SU-DHL-6 (cell line): ENCODE measurements around the gene NOTCH3.

Source experiments
- CTCF ChIP-seq: fragments of 200-600 bp; sonication (generic); IDR thresholded peaks from one replicate; pipeline ENCODE4 v1.5.1; 2017; ENCODE audit warnings: antibody characterized with exemption, mild to moderate bottlenecking, low read length, moderate library complexity; ENCODE audit not compliant: insufficient read depth, poor library complexity, severe bottlenecking
- EZH2phosphoT487 ChIP-seq: fragments of 200-600 bp; sonication (generic), shearing (Covaris generic); conservative IDR thresholded peaks from 2 replicates; pipeline ENCODE4 v1.6.1; 2018; ENCODE audit warnings: mild to moderate bottlenecking, antibody characterized with exemption, low read length, moderate library complexity, mixed read lengths

- TF ChIP-seq EZH2phosphoT487 (no peak), CTCF (no peak)
These were observed 3.4 kb downstream of the NOTCH3 start for GRCh38 chr19:15197275-15197941.
